ENCODE results near the gene ZNF579.

Gene ZNF579

GRCh38 chr19:55527197-55528029 lies 53.2 kb downstream of the ZNF579 start:
- FAIRE-seq (no peak), DNase-seq (ENCODE audit: insufficient read length, low spot score) (no peak)
- no peak for TF ChIP-seq POLR2A (IDR thresholded peaks at IDR 0.05; ENCODE audit: low read depth, low read length)

All from H54 (cell line).